CD4-positive, alpha-beta T cell (primary cell): ENCODE data around the gene CACNA2D3. TPM values are rescaled to one million over a fixed set of nuclear protein-coding genes. Genes with fewer than 3 reads are reported as not detected.

ENCODE experiments used
- ATAC-seq: fragments of 200-7000 bp; cut with Tn5 transposase; one replicate; pipeline ENCODE4 v1.10.0; 2022; ENCODE audit warnings: mild to moderate bottlenecking; ENCODE audit not compliant: poor library complexity
- CTCF ChIA-PET: fragments of 350-600 bp; sonication (Branson Sonifier 250); formaldehyde crosslinking; loops from one replicate; lab custom pipeline; 2021; ENCODE audit warnings: antibody characterized with exemption, inconsistent platforms; lab: Charles Lee
- POLR2A ChIA-PET: fragments of 350-600 bp; sonication (Branson Sonifier 250); formaldehyde crosslinking; loops from one replicate; lab custom pipeline; 2021; ENCODE audit warnings: antibody characterized with exemption, inconsistent platforms; lab: Charles Lee
- DNase-seq, 14 experiments: peaks; one replicate each; pipeline ENCODE4 v3.0.0-alpha.2; 2013 to 2020; ENCODE audit warnings: mixed read lengths in 2 of 14
- H3K27ac ChIP-seq, 2 donors: one replicate each; pipeline versions ENCODE4 v1.5.1 to v1.7.0; 2013; ENCODE audit warnings: low read length in 2 of 2, low read depth in 1 of 2, mild to moderate bottlenecking in 1 of 2
- H3K27me3 ChIP-seq, 2 experiments: 1 replicate in 1 of 2; 2 replicates in 1 of 2; pipeline versions ENCODE4 v1.6.1 to v1.7.0; 2013; ENCODE audit warnings: low read length in 2 of 2, control low read depth in 1 of 2, mild to moderate bottlenecking in 1 of 2, moderate library complexity in 1 of 2; ENCODE audit not compliant: insufficient read depth in 2 of 2, control insufficient read depth in 1 of 2
- H3K36me3 ChIP-seq: one replicate; pipeline ENCODE4 v1.6.1; 2013; ENCODE audit warnings: low read length, control low read depth; ENCODE audit not compliant: insufficient read depth
- H3K4me1 ChIP-seq: one replicate; pipeline ENCODE4 v1.6.1; 2013; ENCODE audit warnings: low read length, control low read depth; ENCODE audit not compliant: insufficient read depth
- H3K4me3 ChIP-seq: one replicate; pipeline ENCODE4 v1.5.1; 2013; ENCODE audit warnings: mild to moderate bottlenecking, low read length, moderate library complexity
- H3K9me3 ChIP-seq, 2 experiments: 1 replicate in 1 of 2; 2 replicates in 1 of 2; pipeline versions ENCODE4 v1.6.1 to v1.7.0; 2013; ENCODE audit warnings: low read length in 2 of 2, mild to moderate bottlenecking in 2 of 2, control low read depth in 1 of 2, moderate library complexity in 1 of 2; ENCODE audit not compliant: control insufficient read depth in 1 of 2, insufficient read depth in 1 of 2
- H3K27ac Mint-ChIP-seq: one replicate; pipeline ENCODE4 v1.8.0; 2020; ENCODE audit warnings: mixed read lengths
- H3K27me3 Mint-ChIP-seq: one replicate; pipeline ENCODE4 v1.8.0; 2021; ENCODE audit warnings: mixed read lengths
- H3K36me3 Mint-ChIP-seq: one replicate; pipeline ENCODE4 v1.8.0; 2021; ENCODE audit warnings: low read depth, mixed read lengths
- H3K4me1 Mint-ChIP-seq: one replicate; pipeline ENCODE4 v1.8.0; 2021; ENCODE audit warnings: low read depth, mixed read lengths
- H3K4me3 Mint-ChIP-seq: one replicate; pipeline ENCODE4 v1.8.0; 2020; ENCODE audit warnings: mild to moderate bottlenecking, mixed read lengths
- H3K9me3 Mint-ChIP-seq: one replicate; pipeline ENCODE4 v1.8.0; 2020; ENCODE audit warnings: mixed read lengths
- intact Hi-C, 2 experiments: fragments of 100-400 bp; cut with DNase I in 1 of 2; cut with micrococcal nuclease in 1 of 2; formaldehyde crosslinking; loops; one replicate each; pipeline versions ENCODE4 v1.15.1 to v1.9.0; 2023 to 2025; cut with DNase I, micrococcal nuclease
- total RNA-seq, 174 experiments: library from RNA in 2 of 174; stranded (reverse) in 2 of 174; gene quantifications; one replicate each; pipeline ENCODE4 v1.2.3 and lab custom pipeline; 2021 to 2026
- TF ChIP-seq, protein P1 (sequence below): fragments of 200-600 bp; IDR thresholded peaks from one replicate; pipeline ENCODE4 v1.8.0; 2022; ENCODE audit warnings: antibody characterized with exemption, mild to moderate bottlenecking

CACNA2D3 gene
- total RNA-seq, 2 experiments from 2014 or later: 0.08 TPM; not detected in 1

- intact Hi-C loops: no loop called here
- H3K36me3 Mint-ChIP-seq: no peaks in the 10 kb centered on the region
- no peak overlapping the region for H3K27ac Mint-ChIP-seq
- no peak for DNase-seq
- peaks cover 2% of the 10 kb centered on the region for H3K9me3 Mint-ChIP-seq
- CTCF ChIA-PET: no interaction called here
- no peaks in the 10 kb centered on the region for H3K27me3 Mint-ChIP-seq
- H3K4me1 Mint-ChIP-seq: no peaks in the 10 kb centered on the region
- H3K4me3 Mint-ChIP-seq: no peak overlapping the region
- Histone ChIP-seq H3K4me1 (no peaks in the 10 kb centered on the region), H3K9me3 (peaks cover 0 to 5% of the 10 kb centered on the region in 2 experiments), H3K36me3 (no peaks in the 10 kb centered on the region), H3K27me3 (no peaks in the 10 kb centered on the region), H3K27ac (no peak overlapping the region), H3K4me3 (no peak overlapping the region)
- no peak for ATAC-seq
- POLR2A ChIA-PET: no interaction called here
- TF ChIP-seq, protein P1, sequence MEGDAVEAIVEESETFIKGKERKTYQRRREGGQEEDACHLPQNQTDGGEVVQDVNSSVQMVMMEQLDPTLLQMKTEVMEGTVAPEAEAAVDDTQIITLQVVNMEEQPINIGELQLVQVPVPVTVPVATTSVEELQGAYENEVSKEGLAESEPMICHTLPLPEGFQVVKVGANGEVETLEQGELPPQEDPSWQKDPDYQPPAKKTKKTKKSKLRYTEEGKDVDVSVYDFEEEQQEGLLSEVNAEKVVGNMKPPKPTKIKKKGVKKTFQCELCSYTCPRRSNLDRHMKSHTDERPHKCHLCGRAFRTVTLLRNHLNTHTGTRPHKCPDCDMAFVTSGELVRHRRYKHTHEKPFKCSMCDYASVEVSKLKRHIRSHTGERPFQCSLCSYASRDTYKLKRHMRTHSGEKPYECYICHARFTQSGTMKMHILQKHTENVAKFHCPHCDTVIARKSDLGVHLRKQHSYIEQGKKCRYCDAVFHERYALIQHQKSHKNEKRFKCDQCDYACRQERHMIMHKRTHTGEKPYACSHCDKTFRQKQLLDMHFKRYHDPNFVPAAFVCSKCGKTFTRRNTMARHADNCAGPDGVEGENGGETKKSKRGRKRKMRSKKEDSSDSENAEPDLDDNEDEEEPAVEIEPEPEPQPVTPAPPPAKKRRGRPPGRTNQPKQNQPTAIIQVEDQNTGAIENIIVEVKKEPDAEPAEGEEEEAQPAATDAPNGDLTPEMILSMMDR: no peak
Measured at GRCh38 chr3:54932606-54933005, 810.3 kb downstream of the CACNA2D3 start.

DNA sequence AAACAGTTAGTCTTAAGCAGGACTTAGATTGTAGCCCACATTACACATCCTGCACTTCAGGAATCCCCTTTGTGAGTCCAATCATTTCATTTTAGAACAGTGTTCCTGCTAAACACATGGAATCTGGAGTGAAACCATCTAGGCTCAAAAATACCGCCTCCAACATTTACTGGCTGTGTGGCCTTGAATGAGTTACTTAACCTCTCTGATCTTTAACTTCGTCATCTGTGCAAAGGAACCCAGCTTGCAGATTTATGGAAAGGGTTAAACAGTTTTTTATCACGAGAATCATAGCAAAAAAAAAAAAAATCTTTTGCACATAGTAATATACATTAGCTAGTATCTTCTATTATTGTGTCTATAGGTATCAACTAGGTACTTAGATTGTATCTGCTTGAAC is 813.5 kb downstream of the CACNA2D3 start:
- Mint-ChIP-seq H3K9me3 (peaks cover 2% of the 10 kb centered on the region), H3K27me3 (no peaks in the 10 kb centered on the region), H3K27ac (no peak overlapping the region), H3K4me3 (no peak overlapping the region), H3K4me1 (no peaks in the 10 kb centered on the region), H3K36me3 (no peaks in the 10 kb centered on the region)
- ChIA-PET POLR2A (no interaction called here), CTCF (no interaction called here)
- TF ChIP-seq, protein P1: no peak
- Histone ChIP-seq H3K36me3 (no peaks in the 10 kb centered on the region), H3K27me3 (no peaks in the 10 kb centered on the region), H3K4me1 (no peaks in the 10 kb centered on the region), H3K4me3 (no peak overlapping the region), H3K27ac (no peak overlapping the region), H3K9me3 (no peaks in the 10 kb centered on the region)
- intact Hi-C loops: no loop called here
- DNase-seq (no peak), ATAC-seq (no peak)

DNA sequence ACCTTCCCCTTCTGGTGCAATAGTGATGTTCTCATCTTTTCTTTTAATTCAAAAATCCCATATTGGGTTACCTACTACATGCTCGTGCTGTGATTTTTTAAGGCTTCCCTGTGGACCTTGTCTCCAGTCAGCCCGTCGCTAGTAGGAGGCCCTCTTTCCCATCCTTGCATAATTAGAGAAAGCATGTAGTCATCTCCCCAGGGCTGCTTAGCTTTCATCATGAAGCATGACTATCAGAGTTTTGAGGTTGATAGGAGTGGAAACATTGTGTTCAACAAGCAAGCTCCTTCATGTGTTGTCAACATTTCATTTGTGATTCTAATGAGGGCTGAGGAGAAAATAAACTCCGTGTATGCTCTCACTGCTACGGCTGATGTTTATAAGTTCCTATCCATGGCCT is 814.2 kb downstream of the CACNA2D3 start:
- no peak overlapping the region for H3K27ac ChIP-seq
- peaks cover 2% of the 10 kb centered on the region for H3K9me3 Mint-ChIP-seq
- no peaks in the 10 kb centered on the region for H3K27me3 Mint-ChIP-seq
- no peak overlapping the region for H3K27ac Mint-ChIP-seq
- H3K36me3 ChIP-seq: no peaks in the 10 kb centered on the region
- ATAC-seq (no peak), DNase-seq (no peak)
- H3K4me1 Mint-ChIP-seq: no peaks in the 10 kb centered on the region
- no peaks in the 10 kb centered on the region for H3K9me3 ChIP-seq
- no peaks in the 10 kb centered on the region for H3K36me3 Mint-ChIP-seq
- POLR2A ChIA-PET: no interaction called here
- intact Hi-C loops: no loop called here
- CTCF ChIA-PET: no interaction called here
- H3K4me3 ChIP-seq: no peak overlapping the region
- H3K27me3 ChIP-seq: no peaks in the 10 kb centered on the region
- no peaks in the 10 kb centered on the region for H3K4me1 ChIP-seq
- H3K4me3 Mint-ChIP-seq: no peak overlapping the region
- TF ChIP-seq, protein P1: no peak
